NCI-H187 (cell line): ENCODE data around the gene ATP10B.

Experiments used
- DNase-seq, 2 experiments: peaks; one replicate each; lab custom pipeline; 2025; lab: John Stamatoyannopoulos, UW

ATP10B gene

DNA sequence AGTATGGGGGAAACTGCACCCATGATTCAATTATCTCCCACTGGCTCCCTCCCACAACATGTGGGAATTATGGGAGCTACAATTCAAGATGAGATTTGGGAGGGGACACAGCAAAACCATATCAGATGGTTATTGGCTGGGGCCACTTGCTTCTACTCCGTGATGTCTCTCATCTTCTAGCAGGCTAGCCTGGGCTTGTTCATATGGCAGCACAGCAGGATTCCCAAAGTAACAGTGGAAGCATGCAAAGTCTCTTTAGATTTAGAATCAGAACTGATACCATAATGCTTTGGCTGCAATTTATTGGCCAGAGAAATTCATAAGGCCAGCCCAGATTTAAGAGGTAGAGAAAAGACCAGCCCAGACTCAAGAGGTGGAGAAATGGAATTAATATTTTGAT is 304.1 kb downstream of the ATP10B start:
- no peak for DNase-seq

- DNase-seq, result no peak
These were observed 304.9 kb downstream of the ATP10B start for GRCh38 chr5:160547061-160547460.

GRCh38 chr5:160545832-160546231 is 306.2 kb downstream of the ATP10B start:
- DNase-seq, result no peak

DNA sequence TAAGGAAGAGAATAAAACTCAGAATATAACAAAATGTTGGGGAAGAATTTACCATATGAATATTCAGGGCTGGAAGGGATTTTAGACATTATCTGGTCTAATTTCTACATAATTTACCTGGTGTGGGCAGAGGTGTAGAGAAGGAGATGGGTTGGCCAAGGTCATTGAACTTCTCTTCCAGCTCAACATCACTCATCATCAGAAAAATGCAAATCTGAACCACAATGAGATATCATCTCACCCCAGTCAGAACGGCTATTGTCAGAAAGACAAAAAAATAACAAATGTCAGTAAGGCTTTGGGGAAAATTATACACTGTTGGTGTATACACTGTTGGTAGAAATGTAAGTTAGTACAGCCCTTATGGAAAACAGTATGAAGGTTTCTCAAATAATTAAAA is 308.6 kb downstream of the ATP10B start:
- no peak for DNase-seq

DNA sequence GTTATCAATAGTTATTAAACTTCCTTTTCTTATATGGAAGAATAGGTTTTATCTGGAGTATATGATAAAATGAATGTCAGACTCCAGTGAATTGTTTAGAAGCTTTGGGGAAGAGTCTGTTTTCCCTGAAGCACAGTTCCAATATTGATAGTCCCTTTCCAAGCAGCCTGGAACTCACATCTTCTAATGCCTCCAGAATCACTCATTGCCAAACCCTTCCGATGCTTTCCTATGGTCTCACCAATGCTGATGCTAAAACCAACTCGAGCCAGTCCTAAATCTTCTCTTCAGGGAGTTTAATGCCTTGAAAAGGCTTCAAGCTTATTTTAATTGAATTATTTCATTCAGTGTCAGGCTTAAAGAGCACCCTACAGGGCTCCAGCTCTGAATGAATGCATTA is 309.2 kb downstream of the ATP10B start:
- DNase-seq, result no peak

- no peak for DNase-seq
These were observed 309.7 kb downstream of the ATP10B start for GRCh38 chr5:160542281-160542680.

DNA sequence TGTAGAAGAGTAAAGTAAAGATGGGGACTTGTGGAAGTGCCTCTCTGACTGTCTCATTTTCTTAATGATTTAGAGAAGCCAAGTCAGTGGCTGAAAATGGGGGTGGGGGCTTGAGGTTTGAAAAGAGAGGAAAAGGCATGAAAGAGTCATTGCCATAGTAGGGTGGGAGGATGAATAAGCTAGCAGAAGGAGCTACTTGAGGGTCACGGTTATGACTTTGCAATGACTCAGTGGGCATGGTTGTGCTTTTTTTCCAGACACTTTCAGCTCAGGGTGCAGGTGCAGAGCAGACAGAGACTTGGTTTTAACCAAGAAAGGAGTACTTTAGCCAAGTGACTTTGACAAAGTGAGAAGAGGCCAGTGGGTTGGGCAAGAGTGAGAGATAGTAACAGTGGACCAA is 312.6 kb downstream of the ATP10B start:
- DNase-seq, result peak; percentile 12 to 19

GRCh38 chr5:160537940-160538339 is 314.1 kb downstream of the ATP10B start:
- no peak for DNase-seq

DNA sequence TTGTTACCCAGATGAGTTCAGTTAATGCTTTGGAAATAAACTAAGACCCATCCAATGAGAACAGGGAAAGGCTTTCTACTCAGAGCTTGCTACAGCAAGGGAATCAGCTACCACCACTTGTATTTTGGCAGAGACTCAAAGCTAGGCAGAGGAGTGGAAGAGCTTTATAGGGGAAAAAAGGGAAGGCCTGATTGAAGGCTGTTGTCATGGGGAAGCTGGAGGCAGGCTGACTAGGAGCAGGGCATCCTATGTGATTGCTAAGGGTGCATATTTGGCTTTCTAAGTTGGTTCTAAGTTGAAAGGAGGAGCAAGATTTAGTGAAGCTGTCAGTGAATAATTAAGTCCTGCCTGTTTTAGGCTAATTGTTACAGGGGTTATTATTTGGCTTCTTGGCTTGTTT is 314.9 kb downstream of the ATP10B start:
- DNase-seq, result no peak

- DNase-seq, result no peak
These were observed 317.1 kb downstream of the ATP10B start for GRCh38 chr5:160534914-160535313.

GRCh38 chr5:160534125-160534524 is 317.9 kb downstream of the ATP10B start:
- DNase-seq, result no peak

DNA sequence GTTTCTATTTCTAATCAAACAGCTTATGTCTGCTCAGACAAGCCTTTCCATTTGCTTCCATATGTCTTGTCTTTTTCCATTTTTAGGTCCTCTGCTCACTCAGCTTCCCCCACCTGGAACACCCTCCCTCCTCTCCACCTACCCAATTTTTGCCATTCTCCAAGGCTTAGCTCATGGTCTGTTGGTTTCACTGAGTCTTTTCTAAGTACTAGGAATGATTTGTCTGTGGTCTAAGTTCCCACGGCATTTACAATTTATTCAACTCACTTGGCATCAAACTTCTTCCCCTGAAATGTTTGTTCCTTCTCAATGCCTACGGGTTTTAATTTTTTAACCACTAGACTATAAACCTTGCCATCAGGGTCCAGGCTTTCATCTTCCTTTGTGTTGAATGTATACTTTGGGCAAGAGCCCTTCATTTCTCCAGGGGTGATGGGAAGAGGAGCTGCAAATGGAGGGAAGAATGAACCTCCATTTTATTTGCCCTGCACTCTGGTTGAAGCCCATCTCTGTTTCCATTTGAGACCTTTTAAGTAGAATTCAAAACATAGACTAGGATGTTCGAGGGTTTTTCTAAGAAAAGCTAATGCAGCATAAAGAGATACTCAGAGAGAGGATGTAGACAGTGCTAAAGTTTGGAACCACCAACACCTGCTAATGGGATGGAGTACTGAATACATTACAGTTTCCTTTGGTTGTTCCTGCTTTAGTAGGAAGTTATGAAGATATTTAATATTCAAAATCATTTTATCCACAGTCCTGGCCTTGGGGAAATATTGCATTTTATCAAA is 326.3 kb downstream of the ATP10B start:
- no peak for DNase-seq

GRCh38 chr5:160524827-160525226 is 327.2 kb downstream of the ATP10B start:
- DNase-seq, result no peak

DNA sequence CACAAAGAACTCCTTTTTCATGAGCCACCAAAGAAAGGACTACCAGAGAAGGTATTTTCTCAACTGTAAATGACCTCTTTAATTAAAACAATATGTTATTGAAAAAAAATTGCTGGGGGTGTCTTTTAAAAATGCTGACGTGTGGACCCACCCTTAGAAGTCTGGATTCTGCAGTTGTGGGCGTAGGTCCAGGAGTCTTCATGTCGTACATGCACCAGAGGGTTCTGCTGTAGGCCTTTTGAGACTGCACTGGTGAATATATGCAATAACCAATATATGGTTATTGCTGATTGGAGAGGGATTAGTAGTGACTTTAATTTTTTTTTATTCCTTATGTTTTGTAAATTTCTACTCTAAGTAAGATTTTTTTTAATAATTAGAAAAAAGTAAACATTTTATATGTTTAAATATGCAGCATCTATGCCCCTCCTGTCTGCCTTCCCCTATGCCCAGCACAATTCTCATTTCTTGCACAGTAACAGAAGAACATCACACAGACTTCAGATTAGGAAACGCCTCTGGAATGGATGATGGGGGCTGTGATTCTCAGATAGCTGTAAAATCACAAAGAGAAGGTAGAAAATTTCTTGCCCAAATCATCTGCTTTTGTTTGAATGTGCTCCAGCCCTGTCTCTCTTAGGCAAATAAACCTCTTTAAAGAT is 328.4 kb downstream of the ATP10B start:
- DNase-seq, result no peak

- DNase-seq, result no peak
These were observed 330.7 kb downstream of the ATP10B start for GRCh38 chr5:160521392-160521663.

DNA sequence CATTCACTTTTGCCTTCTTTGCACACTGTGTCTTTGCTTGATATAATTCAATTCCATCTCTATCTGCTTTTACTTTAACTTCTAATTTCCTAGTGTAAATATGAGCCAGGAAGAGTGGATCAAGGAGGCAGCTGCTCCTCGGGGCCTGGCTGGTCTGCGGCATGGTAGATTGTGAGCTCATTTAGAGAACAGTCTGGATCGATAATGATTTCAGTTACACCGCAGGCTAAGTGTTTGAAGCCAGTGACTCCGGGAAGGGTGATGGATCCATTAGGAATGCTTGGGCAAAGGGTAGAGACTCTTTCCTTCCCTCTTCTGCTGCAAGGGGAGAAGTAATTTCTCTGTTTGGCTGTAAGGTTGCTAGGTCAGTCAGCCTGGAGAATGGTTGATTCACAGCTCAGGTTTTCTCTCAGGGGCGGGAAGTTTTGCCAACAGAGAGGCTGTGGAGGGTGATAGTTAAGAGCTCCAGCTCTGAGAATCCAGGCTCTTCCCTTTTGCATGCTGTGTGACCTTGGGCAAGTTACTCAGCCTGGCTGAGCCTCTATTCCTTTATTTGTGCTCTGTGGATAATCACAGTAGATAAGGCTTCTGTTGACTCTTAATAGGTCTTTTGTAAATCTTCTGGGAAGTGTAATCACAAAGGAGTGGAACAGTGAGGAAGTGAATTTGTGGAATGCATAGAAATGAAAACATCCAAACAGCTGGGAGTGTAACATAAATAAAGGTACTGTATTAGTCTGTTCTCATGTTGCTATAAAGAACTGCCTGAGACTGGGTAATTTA is 331.2 kb downstream of the ATP10B start:
- DNase-seq, result peak; percentile 55 to 63

DNA sequence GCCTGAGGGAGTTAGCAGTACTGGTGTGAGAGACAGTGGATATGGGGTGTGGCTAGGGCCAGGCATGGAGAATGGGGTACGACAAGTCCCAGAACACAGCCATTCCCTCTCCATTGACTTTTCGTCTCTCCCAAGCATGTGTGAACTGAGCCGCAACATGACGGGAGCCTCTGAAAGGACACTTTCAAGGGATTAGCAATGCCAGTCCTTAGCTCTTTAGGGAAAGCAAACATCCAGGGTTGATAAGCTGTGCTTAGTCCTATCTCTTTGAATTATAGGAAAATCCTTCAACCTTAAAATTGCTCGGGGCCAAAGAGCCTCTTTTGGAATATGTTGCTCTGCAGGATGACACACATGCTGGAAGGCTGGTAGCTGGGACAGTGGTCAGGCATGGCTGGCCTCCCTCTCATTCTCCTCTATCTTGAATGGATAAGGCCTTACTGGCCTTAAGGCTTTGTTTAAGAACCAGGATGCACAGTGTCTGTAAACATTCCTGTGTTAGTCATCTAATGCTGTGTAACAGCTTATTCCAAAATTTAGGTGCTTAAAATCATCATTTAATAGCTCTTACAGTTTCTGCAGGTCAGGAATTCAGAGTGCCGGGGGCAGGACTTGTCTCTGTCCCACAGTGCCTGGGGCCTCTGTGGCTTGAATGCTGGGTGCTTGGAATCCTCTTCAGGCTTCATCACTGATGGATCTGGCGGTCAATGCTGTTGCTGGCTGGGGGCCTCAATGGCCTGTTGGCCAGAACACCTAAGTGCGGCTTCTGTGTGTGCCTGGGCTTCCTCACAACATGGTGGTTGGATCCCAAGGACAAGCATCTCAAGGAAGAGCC is 335.1 kb downstream of the ATP10B start:
- DNase-seq, result no peak

- no peak for DNase-seq
These were observed 337.1 kb downstream of the ATP10B start for GRCh38 chr5:160514866-160515265.

- DNase-seq, result no peak
These were observed 337.8 kb downstream of the ATP10B start for GRCh38 chr5:160514191-160514590.

DNA sequence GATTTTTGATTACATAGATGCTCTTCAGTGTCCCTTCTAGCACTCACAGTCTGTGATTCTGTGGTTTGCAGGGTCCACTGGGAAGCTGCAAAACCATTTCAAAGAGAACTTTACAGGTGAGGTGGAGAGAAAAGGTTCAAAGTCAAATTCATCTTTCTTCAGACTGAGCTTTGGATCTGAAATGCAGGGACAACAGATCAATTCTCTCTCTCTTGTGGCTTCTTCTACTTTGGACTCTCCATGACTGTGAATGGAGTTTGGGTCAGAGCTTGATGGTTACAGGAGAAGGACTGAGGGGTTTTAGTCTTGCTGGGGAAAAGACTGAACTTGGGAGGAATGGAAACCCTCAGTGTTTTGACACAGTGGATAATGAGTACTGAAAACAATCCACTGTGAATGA is 338.5 kb downstream of the ATP10B start:
- no peak for DNase-seq
